HG03565 (cell line): ENCODE data around the gene VTI1A.

ENCODE experiments used
- ATAC-seq: cut with Tn5 transposase; IDR thresholded peaks from one replicate; pipeline ENCODE4 v1.9.1; 2021; ENCODE audit warnings: mild to moderate bottlenecking, moderate library complexity; ENCODE audit not compliant: unreplicated experiment

Gene VTI1A

DNA sequence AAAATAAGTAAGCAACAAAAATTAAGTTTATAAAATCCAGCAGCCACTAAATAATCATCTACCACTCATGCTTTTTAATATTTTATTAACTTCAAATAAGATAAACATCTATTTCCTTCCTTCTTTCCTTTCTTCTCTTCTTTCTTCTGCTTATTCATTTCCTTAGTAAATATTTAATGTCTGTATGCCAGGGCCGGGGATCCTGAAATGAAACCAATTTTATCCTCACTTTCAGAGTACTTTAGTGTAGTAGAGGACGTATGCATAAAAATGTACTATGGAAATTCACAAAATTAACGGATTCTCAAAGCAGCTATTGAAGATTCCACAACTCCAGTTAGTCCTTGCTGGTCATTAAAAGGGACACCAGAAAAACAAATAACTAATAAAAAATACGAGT lies 224.7 kb downstream of the VTI1A start:
- ATAC-seq, result no peak

DNA sequence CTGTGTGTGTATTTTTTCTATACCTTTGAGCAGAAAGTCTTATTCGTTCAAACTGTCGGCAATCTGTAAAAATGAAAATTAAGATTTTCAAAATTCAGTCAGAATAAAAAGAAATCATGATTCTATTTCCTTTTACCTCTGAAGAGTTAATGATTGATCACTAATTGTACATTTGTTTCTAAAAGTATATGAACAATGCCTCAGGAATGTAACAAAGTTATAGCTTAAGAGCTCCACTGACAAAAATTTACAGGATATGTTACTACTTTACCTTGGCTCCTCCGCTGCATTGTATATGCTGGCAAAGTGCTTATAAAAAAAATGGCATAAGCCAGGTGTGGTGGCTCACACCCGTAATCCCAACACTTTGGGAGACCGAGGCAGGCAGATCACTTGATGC lies 225.7 kb downstream of the VTI1A start:
- no peak for ATAC-seq

DNA sequence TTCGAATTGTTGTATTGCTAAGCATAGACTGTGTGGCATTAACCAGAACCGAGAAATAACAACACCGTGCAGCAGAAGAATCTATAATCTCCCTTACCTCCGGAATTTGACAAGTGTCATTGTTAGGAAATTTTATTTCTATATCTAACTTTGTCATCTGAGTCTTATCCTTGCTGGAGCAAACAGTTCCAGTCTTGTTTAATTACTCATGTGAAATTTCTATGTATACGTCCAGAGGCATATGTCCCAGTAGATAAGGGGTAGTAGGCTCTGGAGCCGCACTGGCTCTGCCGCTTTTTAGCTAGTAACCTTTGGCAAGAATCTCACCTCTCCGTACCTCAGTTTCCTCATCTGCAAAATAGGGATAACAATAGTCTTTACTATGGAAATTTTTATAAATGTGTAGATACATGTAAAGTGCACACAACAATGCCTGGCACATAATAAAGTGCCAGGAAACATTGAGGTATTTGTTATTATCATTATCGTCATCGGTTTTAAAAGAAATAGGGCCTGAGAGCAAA lies 228.6 kb downstream of the VTI1A start:
- ATAC-seq, result no peak

DNA sequence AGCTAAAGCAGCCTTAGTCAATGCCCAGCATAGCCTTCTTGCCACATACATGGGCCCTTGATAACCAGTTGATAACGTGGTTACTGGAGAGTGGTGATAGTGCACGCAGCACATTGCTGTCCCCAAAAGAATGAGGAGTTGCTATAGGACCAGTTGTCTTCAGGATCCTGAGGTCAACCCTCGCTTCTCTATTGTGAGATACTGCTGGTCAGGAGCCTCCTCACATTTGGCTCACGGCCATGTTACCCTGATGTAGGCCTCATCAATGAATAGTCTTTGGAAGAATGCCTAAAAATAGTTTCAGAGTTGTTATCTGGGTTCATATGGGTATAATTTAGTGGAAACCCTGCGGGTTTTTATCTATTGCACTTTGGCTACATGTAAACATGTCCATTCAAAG lies 230.7 kb downstream of the VTI1A start:
- ATAC-seq, result no peak

DNA sequence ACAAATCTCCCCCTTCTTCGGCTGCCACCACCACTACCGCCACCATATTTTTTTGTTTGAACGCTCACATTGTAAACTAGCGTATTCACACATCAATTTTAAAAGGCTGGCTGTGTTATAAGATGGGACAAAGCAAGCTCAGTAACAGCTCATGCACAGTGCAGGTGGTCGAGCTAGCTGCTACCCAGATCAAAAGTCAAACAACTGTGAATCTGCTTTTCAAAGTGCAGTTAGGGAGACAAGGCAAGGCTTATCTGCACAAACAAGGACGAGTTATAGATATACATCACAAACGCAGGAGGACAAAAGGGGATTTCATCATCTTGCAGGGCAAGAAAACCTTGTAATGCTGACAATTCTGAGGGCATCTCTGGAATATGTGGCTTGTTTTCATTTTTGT lies 231.6 kb downstream of the VTI1A start:
- no peak for ATAC-seq

DNA sequence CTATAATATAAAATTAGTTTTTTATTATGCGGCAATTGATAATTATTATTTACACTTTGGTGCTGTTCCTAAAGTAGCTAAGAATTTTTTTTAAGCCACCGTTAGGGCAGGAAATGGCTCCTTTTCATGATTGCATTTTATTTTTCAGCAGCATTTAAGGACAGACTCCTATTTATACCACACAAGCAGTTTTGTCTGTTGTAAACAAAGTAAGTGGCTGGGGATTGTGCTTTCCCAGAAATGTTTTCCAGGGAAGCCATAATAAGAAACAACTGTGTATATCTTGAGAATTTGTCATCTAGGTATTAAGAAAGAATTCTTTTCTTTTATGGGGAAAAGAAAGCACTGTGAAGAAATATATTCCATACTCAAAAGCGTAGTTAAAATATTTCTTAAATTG lies 232.0 kb downstream of the VTI1A start:
- ATAC-seq, result no peak

DNA sequence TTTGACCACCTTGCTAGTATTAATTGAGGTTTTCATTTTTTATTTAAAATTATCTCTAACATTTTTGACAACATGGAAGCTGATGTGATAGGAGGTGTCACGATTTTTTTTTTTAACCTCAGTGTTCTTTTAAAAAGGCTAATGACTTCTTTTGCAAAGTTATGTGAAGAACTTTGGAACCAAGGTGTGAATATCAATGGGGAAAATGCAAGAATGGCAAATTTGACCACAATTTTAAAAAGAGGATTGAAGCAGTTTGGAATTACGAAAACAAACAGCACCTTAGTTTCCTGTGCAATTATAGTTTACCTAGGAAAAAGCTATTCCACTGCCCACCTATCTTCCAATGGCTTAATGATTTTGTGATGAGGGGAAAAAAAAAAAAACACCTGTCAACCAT lies 232.4 kb downstream of the VTI1A start:
- ATAC-seq, result no peak

DNA sequence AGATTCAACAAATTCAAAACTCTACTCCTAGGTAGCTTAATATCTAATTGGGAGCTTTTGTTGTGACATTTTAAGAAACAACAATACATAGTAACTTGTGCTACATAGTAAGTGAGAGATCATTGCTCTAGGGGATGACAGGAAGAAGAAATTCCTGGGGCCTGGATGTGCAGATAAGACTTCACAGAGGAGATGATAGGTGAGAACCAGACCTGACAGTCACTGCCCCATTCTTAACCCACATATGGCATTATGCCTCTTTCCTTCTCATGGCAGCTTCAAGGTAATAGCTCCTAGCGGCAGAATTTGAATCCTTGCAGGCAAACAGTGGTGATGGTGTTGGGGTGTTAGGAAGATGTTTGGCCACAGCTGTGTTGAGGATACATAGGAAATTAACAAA lies 233.6 kb downstream of the VTI1A start:
- ATAC-seq, result no peak

DNA sequence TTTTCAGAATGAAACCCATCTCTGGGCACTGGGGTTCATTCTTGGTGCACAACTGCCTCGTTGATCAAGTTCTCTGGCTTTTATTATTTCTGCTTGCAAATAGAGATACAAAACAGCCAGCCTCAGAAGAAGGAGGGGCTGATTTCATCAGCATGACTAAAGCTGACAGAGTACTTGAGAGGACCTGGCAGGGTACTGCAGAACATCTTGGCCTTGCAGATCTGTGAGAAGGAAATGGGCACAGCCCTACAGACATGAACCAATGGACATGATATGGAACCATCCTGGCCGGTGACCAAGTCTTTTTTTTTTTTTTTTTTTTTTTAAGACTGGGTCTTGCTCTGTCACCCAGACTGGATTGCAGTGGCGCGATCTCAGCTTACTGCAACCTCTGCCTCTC lies 240.6 kb downstream of the VTI1A start:
- ATAC-seq, result no peak

DNA sequence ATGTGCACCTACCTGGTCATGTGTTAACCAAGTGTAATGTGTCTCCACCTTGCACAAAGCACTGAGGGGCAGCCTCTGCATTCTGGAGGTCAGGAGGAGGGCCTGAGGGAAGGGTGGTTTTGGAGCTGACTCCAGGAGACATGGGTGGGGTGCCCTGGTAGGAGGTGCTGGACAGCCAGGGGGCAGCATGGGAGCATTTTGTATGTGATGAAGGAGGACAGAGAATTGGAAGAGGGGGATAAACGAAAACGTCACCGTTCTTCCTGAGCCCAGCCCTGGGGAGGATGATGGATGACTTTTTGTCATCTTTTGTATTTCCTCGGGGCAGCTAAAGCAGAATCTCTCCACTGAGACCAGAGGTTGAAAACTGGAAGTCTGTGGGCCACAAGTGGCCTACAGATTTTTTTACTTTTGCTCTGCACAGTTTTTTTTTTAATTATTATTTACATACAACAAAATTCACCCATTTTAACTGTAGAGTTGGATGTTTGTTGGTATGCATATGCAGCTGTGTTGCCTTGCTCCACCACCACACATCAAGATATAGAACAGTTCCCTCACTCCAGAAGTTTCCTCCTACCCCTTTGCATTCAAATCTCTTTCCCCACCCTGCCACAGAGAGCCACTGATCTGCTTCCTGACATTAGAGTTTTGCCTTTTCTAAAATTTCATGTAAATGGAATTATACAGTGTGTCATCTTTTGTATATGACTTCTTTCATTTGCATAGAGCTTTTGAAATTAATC lies 242.5 kb downstream of the VTI1A start:
- no peak for ATAC-seq

DNA sequence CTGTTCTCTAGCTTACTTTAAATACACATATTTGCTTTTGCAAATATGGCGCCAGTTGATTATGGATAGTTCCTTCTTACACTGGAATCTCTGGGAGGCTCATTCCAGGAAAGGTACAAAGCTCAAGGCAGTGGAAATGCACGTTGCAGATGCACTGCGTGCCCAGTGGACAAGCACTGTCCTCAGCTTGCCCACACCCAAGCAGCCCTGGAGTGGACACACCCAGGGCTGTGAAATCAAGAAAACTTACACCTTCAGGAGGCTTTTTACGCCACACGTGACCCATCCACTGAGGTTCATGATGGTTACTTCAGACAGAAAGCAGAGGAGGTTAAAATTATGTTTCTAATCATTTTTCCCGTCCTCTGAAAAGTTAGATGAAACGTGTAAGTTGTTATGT lies 248.5 kb downstream of the VTI1A start:
- ATAC-seq, result no peak

DNA sequence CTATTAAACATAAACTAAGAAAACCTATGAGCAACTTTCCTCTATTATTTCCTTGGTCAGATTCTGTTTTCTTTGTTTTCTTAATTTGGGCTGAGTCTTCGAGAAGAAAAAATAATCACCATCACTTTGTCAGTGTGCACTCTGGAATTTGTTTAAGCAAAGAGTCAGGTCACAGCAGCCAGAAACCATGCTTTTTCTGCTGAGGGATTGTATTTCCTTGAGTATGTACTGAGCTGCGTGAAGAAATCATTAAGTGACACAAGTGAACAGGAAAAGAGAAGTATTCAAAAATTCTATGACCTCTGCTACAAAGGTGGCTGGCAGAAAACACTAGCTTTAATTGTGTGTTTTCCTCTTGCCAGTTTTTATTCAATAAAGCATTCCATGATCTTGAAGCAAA lies 249.6 kb downstream of the VTI1A start:
- ATAC-seq, result no peak

DNA sequence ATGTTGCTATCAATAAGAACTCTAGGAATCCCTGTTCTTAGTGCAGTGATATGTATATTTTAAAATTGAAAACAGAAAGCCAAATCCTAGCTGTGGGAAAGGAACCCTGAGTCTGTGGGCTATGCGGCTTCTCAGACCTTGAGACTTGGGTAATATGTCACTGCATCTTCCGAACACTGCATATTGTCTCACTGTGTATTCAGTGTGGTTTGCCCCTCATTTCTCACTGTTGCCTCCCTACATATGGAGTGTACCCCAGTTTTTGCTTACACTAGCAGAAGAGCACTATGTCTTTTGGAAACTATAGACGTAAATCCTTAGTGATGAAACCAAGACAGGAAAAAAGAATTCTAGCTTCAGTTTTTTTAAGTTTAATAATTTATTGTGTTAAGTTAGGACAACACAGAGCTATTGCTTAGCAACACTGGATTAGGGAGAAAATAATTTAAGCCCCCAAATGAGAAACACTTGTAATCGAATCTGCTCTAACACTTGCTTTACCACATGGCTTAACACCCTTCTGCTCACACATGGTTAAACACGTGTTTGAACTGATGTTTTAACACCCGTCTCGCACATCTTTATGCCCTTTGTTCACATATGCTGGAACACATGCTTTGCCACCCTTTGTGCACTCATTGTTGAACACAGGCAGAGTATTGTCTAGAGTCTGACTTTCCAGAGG lies 251.3 kb downstream of the VTI1A start:
- ATAC-seq, result no peak

DNA sequence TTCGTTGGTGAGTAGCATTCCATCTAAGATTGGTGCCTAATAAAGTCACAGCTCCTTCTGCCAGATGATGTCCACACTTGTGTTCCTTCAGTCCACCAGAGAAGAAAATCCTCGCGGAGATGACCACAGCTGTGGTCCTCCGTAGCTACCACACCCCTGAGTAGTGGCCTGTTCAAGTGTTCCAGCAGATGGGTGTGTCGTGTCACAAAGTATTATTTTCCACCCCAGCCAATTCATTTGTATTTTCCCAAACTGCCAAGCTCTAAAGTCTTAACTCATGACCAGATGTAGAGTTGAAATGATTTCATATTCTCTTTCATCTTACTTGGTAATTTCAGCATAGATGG lies 251.8 kb downstream of the VTI1A start:
- no peak for ATAC-seq

DNA sequence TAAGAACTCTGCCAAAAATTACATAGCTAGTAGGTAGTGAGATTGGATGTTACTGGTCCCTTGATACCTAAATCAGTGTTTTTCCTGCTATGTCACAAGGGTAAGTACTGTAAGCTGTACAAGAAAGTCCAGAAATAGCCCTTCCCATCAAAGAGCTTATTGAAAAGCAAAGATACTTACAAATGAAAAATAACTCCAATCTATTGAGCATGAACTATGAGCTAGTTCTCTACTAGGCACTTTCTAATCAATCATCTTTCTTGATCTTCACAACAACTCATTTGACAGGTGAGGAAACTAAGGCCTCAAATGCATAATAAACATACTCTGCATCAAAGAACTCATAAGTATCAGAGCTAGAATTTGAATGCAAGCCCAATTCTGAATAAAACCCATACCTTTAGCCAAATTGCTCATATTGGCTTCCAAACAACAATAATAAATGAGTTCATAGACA lies 253.2 kb downstream of the VTI1A start:
- ATAC-seq, result no peak

DNA sequence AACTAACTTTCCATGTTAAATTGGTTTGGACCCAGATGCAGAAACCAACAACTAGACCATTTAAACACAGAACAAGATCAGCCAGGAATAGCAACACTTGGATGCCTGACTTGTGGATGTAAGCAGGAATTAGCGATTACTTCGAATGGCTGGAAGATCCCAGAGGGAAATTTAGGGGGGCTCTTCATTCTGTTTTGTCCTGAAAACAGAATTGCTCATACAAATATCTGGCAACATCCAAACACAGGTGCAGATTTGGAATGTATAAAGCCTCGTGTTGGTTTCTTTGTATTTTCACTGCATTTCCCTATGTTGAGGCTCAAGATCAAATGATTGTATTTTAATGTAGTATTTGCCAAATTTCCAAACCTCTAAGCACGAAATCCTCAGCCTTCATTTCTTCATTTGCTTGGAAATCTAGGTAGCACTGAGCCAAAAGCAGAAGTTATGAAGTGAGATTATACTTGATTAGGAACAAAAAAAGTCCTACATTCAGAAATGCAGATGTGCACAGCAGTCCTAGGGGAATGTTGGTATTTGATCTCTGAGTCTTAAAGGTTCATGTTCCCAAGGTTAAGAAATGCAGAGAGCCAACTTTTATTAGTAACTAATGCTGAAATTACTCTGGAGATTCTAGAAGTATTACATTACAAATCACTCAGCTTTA lies 254.3 kb downstream of the VTI1A start:
- no peak for ATAC-seq

DNA sequence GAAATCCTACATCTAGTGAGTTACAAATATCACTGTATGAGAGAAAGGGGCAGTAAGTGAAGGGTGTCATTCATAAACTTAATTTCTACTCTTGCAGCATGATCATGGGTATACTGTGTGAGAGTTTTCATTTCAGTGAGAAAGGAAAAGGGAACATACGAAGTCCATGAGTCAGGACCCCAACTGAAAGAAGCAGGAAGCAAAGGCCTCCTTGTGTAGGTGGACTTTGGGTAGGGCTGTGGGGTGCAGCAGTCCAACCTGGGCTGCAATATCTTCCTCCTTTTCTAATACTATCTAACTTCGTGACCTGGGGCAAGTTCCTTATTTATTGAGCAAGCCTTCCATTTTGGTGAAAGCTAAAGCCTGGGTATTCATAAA lies 254.9 kb downstream of the VTI1A start:
- ATAC-seq, result no peak

DNA sequence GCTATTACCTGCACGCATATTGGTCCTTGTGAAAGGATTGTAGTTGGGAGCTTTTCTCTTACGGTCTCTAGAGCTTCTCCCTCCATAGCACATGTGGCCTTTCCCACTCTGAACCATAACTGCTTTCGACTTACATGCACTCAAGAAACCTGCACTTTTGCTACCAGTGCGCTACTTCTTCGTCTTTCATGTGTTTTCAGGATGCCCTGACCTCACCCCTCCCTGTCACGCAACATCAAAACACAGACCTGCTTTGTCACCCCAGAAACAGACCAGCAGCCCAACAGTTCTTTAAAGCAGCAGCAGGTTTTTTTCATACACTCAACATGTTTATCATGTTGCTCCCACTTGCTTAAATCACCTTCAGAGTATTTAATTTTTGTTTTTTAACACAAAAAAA lies 259.6 kb downstream of the VTI1A start:
- no peak for ATAC-seq

DNA sequence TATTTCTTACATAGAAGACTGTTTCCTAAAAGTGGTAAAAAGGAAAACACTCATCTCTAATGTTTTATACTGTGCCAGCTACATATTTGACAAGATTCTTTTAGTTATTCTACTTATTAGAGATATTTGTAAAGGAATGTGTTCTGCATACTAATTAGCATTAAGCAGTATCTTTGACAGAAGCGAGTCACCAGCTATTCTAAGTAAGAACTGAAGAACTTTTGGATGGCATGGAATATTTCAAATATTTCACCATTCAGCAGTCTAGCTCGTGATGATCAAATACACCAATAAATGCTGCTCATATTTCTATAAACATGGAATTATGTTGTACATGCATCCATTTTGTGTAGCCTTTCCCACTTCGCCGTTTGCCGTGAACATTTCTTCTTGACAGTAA lies 261.4 kb downstream of the VTI1A start:
- ATAC-seq, result no peak

DNA sequence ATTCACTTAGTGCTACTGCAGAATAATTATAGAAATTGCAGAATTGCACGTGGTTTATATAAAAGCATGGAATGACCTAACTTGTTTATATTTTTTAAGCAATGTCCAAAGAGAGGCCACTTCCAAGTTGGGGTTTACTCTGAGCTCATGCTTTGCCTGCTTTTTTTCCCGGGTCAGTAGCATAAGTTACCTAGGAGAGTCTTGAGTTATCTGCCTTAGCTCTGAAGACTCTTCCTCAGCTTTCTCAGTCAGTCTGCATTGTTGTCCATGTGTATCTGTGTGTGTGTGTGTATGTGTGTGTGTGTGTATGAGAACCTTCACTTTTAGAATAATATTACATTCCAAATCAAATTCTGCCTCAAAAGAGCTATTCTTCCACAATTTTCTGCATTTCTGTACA lies 263.5 kb downstream of the VTI1A start:
- no peak for ATAC-seq

DNA sequence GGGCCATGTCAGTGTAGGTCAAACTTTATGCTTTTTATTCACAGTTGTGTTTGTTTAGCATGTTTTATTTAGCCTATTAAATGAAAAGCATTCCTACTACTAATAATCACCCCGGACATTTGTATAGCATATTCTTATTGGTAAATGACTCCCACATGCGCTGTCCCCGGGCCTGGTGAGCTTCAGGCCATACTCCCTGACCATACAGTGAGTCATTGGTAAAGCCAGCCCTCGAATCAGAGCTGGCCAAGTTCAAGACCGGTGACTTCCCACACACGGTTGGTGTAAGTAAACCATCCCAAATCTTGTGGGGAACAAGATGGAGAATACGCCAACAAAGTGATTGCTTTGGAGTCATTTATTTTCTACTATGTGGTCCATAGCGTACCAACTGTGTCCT lies 264.4 kb downstream of the VTI1A start:
- ATAC-seq, result no peak

DNA sequence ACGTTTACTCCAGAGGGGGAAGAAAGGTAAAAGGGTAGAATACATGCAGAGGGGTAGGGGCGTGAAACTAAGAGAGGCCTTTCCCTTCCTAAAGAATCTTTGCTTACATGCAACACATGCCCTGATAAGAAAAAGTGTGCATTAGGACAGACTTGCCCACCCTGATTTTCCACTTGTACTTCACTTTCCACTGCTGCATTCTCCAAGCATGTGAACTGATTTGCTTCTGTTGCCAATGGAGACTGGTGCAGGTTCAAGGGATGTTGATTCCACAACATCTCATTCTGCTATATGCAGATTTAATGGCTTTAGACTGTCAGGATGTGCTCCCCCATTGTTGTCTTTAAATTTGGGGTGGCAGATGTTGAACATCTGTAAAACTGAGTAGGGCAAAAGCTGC lies 265.5 kb downstream of the VTI1A start:
- ATAC-seq, result no peak
